ENCODE data around the gene CHST1.

CHST1 gene

DNA sequence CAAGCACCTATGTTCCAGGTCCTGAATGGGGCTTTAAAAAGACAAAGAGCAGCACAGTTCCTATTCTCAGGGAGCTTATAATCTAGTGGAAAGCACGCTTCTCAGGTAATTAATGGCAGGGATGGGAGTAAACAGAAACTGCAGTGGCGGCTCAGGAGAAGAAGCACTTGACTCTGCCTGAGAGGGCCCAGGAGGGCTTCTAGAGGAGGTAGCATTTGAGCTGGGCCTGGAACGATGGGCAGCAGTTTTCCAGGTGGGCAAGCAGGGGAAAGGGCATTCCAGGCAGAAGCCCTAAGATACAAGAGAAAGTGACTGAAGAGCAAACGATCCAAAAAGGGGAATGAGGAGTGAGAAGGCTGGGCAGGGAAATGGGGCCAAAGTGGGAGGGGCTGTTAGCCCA lies 37.1 kb upstream of the CHST1 start:
- ATAC-seq, result no peak
- TF ChIP-seq ZNF565 (CRISPR knock-in tag; conservative IDR thresholded peaks at IDR 0.05; ENCODE audit: low read depth) (no peak), TCF4 (CRISPR knock-in tag; IDR thresholded peaks at IDR 0.05; ENCODE audit: borderline replicate concordance) (no peak)

DNA sequence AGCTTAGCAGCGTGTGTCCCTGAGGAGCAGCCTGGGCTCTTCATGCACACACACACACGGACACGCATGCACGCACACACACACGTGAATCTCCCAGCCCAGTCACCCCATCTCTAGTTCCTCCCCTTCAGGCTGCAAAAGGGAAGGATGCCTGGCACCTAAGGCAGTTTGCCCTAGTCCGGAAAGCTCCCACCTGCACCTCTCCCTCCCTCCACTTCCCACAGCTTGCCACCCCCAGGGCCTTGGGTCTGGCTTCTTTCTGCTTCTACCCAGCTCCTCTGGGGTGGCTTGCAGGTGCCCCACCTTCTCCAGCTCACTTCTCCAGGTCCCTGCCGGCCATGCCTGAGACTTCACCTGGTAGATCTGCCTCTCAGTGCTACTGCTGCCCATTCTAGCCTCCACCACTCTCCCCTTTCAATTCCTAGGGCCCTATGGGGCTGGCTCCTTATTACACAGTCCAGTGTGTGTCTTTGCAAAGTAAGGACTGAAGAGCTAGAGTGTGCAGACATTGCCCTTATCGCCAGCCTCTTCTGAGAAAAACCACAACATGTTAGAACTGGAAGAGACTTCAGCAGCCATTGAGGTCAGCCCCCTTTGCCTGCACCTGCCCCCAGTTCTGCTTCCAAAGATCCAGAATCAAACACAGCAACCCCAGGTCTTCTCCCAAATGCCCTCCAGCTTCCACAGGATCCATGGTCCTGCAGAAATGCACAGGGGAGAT lies 33.5 kb upstream of the CHST1 start:
- TF ChIP-seq CSDC2 (CRISPR knock-in tag; IDR thresholded peaks at IDR 0.05) (no peak), OSR1 (CRISPR knock-in tag; IDR thresholded peaks at IDR 0.05) (no peak), ZFP3 (CRISPR knock-in tag; IDR thresholded peaks at IDR 0.05) (no peak), ZC3H10 (CRISPR knock-in tag; IDR thresholded peaks at IDR 0.05) (no peak), ZNF565 (CRISPR knock-in tag; conservative IDR thresholded peaks at IDR 0.05; ENCODE audit: low read depth) (no peak), ISL1 (CRISPR knock-in tag; IDR thresholded peaks at IDR 0.05) (no peak), ESRRG (CRISPR knock-in tag; IDR thresholded peaks at IDR 0.05) (no peak), PPARA (CRISPR knock-in tag; IDR thresholded peaks at IDR 0.05; ENCODE audit: borderline replicate concordance) (no peak), TOX (CRISPR knock-in tag; IDR thresholded peaks at IDR 0.05; ENCODE audit: borderline replicate concordance) (no peak), RARB (CRISPR knock-in tag; IDR thresholded peaks at IDR 0.05) (no peak), ARNTL (CRISPR knock-in tag; IDR thresholded peaks at IDR 0.05; ENCODE audit: borderline replicate concordance, low read depth) (no peak), ZNF70 (CRISPR knock-in tag; IDR thresholded peaks at IDR 0.05) (no peak)
- TF ChIP-seq, protein P1, sequence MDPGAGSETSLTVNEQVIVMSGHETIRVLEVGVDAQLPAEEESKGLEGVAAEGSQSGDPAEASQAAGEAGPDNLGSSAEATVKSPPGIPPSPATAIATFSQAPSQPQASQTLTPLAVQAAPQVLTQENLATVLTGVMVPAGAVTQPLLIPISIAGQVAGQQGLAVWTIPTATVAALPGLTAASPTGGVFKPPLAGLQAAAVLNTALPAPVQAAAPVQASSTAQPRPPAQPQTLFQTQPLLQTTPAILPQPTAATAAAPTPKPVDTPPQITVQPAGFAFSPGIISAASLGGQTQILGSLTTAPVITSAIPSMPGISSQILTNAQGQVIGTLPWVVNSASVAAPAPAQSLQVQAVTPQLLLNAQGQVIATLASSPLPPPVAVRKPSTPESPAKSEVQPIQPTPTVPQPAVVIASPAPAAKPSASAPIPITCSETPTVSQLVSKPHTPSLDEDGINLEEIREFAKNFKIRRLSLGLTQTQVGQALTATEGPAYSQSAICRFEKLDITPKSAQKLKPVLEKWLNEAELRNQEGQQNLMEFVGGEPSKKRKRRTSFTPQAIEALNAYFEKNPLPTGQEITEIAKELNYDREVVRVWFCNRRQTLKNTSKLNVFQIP (CRISPR knock-in tag; IDR thresholded peaks at IDR 0.05; ENCODE audit: borderline replicate concordance, low read depth), result no peak
- TF ChIP-seq, protein P2, sequence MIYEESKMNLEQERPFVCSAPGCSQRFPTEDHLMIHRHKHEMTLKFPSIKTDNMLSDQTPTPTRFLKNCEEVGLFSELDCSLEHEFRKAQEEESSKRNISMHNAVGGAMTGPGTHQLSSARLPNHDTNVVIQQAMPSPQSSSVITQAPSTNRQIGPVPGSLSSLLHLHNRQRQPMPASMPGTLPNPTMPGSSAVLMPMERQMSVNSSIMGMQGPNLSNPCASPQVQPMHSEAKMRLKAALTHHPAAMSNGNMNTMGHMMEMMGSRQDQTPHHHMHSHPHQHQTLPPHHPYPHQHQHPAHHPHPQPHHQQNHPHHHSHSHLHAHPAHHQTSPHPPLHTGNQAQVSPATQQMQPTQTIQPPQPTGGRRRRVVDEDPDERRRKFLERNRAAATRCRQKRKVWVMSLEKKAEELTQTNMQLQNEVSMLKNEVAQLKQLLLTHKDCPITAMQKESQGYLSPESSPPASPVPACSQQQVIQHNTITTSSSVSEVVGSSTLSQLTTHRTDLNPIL (CRISPR knock-in tag; IDR thresholded peaks at IDR 0.05; ENCODE audit: low read depth), result no peak
- TF ChIP-seq, protein P3, sequence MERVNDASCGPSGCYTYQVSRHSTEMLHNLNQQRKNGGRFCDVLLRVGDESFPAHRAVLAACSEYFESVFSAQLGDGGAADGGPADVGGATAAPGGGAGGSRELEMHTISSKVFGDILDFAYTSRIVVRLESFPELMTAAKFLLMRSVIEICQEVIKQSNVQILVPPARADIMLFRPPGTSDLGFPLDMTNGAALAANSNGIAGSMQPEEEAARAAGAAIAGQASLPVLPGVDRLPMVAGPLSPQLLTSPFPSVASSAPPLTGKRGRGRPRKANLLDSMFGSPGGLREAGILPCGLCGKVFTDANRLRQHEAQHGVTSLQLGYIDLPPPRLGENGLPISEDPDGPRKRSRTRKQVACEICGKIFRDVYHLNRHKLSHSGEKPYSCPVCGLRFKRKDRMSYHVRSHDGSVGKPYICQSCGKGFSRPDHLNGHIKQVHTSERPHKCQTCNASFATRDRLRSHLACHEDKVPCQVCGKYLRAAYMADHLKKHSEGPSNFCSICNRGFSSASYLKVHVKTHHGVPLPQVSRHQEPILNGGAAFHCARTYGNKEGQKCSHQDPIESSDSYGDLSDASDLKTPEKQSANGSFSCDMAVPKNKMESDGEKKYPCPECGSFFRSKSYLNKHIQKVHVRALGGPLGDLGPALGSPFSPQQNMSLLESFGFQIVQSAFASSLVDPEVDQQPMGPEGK (CRISPR knock-in tag; IDR thresholded peaks at IDR 0.05; ENCODE audit: borderline replicate concordance), result no peak
- TF ChIP-seq, protein P4, sequence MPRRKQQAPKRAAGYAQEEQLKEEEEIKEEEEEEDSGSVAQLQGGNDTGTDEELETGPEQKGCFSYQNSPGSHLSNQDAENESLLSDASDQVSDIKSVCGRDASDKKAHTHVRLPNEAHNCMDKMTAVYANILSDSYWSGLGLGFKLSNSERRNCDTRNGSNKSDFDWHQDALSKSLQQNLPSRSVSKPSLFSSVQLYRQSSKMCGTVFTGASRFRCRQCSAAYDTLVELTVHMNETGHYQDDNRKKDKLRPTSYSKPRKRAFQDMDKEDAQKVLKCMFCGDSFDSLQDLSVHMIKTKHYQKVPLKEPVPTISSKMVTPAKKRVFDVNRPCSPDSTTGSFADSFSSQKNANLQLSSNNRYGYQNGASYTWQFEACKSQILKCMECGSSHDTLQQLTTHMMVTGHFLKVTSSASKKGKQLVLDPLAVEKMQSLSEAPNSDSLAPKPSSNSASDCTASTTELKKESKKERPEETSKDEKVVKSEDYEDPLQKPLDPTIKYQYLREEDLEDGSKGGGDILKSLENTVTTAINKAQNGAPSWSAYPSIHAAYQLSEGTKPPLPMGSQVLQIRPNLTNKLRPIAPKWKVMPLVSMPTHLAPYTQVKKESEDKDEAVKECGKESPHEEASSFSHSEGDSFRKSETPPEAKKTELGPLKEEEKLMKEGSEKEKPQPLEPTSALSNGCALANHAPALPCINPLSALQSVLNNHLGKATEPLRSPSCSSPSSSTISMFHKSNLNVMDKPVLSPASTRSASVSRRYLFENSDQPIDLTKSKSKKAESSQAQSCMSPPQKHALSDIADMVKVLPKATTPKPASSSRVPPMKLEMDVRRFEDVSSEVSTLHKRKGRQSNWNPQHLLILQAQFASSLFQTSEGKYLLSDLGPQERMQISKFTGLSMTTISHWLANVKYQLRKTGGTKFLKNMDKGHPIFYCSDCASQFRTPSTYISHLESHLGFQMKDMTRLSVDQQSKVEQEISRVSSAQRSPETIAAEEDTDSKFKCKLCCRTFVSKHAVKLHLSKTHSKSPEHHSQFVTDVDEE (CRISPR knock-in tag; IDR thresholded peaks at IDR 0.05), result no peak
- ATAC-seq, result no peak

GRCh38 chr11:45692808-45693453 lies 27.5 kb upstream of the CHST1 start:
- ATAC-seq, result no peak
- TF ChIP-seq, protein P4 (CRISPR knock-in tag; IDR thresholded peaks at IDR 0.05), result no peak
- no peak for TF ChIP-seq GLIS3 (CRISPR knock-in tag; IDR thresholded peaks at IDR 0.05)
- TF ChIP-seq ZNF8 (CRISPR knock-in tag; IDR thresholded peaks at IDR 0.05), result no peak
- no peak for TF ChIP-seq ESRRG (CRISPR knock-in tag; IDR thresholded peaks at IDR 0.05)
- TF ChIP-seq OSR1 (CRISPR knock-in tag; IDR thresholded peaks at IDR 0.05), result no peak
- no peak for TF ChIP-seq CSDC2 (CRISPR knock-in tag; IDR thresholded peaks at IDR 0.05)
- TF ChIP-seq, protein P1 (CRISPR knock-in tag; IDR thresholded peaks at IDR 0.05; ENCODE audit: borderline replicate concordance, low read depth), result no peak
- no peak for TF ChIP-seq SNAI2 (CRISPR knock-in tag; IDR thresholded peaks at IDR 0.05)
- TF ChIP-seq RARB (CRISPR knock-in tag; IDR thresholded peaks at IDR 0.05), result no peak
- TF ChIP-seq TOX (CRISPR knock-in tag; IDR thresholded peaks at IDR 0.05; ENCODE audit: borderline replicate concordance), result no peak
- TF ChIP-seq ZFP30 (CRISPR knock-in tag; IDR thresholded peaks at IDR 0.05), result no peak
- TF ChIP-seq, protein P5, sequence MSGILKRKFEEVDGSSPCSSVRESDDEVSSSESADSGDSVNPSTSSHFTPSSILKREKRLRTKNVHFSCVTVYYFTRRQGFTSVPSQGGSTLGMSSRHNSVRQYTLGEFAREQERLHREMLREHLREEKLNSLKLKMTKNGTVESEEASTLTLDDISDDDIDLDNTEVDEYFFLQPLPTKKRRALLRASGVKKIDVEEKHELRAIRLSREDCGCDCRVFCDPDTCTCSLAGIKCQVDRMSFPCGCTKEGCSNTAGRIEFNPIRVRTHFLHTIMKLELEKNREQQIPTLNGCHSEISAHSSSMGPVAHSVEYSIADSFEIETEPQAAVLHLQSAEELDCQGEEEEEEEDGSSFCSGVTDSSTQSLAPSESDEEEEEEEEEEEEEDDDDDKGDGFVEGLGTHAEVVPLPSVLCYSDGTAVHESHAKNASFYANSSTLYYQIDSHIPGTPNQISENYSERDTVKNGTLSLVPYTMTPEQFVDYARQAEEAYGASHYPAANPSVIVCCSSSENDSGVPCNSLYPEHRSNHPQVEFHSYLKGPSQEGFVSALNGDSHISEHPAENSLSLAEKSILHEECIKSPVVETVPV (CRISPR knock-in tag; IDR thresholded peaks at IDR 0.05), result no peak
- TF ChIP-seq PPARA (CRISPR knock-in tag; IDR thresholded peaks at IDR 0.05; ENCODE audit: borderline replicate concordance), result no peak
- TF ChIP-seq ZFP3 (CRISPR knock-in tag; IDR thresholded peaks at IDR 0.05), result no peak
